GM21576 (cell line): ENCODE measurements around the gene CALN1.

Experiments used
- ATAC-seq: cut with Tn5 transposase; IDR thresholded peaks from one replicate; pipeline ENCODE4 v1.9.1; 2021; ENCODE audit warnings: mild to moderate bottlenecking, moderate library complexity; ENCODE audit not compliant: unreplicated experiment

CALN1 gene

GRCh38 chr7:72055426-72055825 lies 356.7 kb downstream of the CALN1 start:
- no peak for ATAC-seq

GRCh38 chr7:72053292-72053691 lies 358.8 kb downstream of the CALN1 start:
- ATAC-seq: no peak

- no peak for ATAC-seq
These were observed 363.7 kb downstream of the CALN1 start for GRCh38 chr7:72048420-72048819.

GRCh38 chr7:72042855-72043254 lies 369.3 kb downstream of the CALN1 start:
- ATAC-seq: no peak

GRCh38 chr7:72040641-72041040 lies 371.5 kb downstream of the CALN1 start:
- ATAC-seq: no peak

- no peak for ATAC-seq
These were observed 372.7 kb downstream of the CALN1 start for GRCh38 chr7:72039460-72039859.

- ATAC-seq: no peak
These were observed 374.0 kb downstream of the CALN1 start for GRCh38 chr7:72038022-72038732.

GRCh38 chr7:72037516-72037915 lies 374.6 kb downstream of the CALN1 start:
- no peak for ATAC-seq

GRCh38 chr7:72035266-72035665 lies 376.9 kb downstream of the CALN1 start:
- ATAC-seq: no peak

GRCh38 chr7:72032934-72033333 lies 379.2 kb downstream of the CALN1 start:
- ATAC-seq: no peak

- ATAC-seq: no peak
These were observed 381.0 kb downstream of the CALN1 start for GRCh38 chr7:72030994-72031667.

- no peak for ATAC-seq
These were observed 383.9 kb downstream of the CALN1 start for GRCh38 chr7:72028267-72028666.

GRCh38 chr7:72025381-72025960 lies 386.7 kb downstream of the CALN1 start:
- ATAC-seq: no peak

GRCh38 chr7:72023926-72024325 lies 388.2 kb downstream of the CALN1 start:
- ATAC-seq: no peak

GRCh38 chr7:72021716-72022115 lies 390.4 kb downstream of the CALN1 start:
- no peak for ATAC-seq

GRCh38 chr7:72020311-72020710 lies 391.8 kb downstream of the CALN1 start:
- no peak for ATAC-seq

GRCh38 chr7:72019436-72019835 lies 392.7 kb downstream of the CALN1 start:
- no peak for ATAC-seq

GRCh38 chr7:72017756-72018155 lies 394.4 kb downstream of the CALN1 start:
- no peak for ATAC-seq

GRCh38 chr7:72016574-72016973 lies 395.6 kb downstream of the CALN1 start:
- ATAC-seq: no peak

GRCh38 chr7:72015136-72015535 lies 397.0 kb downstream of the CALN1 start:
- no peak for ATAC-seq

- ATAC-seq: no peak
These were observed 405.1 kb downstream of the CALN1 start for GRCh38 chr7:72007018-72007417.

GRCh38 chr7:72003236-72003635 lies 408.9 kb downstream of the CALN1 start:
- ATAC-seq: no peak
